Measurements from ENCODE around the gene IFITM5. TPM values are rescaled to one million over a fixed set of nuclear protein-coding genes. Genes with fewer than 3 reads are reported as not detected.

IFITM5 gene
- total RNA-seq, 1 experiment from 2014 or later, result not detected

GRCh38 chr11:340539-341512, 41.5 kb upstream of the IFITM5 start:
- Mint-ChIP-seq H3K9me3 (peaks cover 0 to 2% of the 10 kb centered on the region in 2 experiments; a peak in 2 of 5 replicates), H3K36me3 (ENCODE audit: insufficient read depth in 1 of 3, low read depth in 3 of 3) (no peaks in the 10 kb centered on the region), H3K27ac (peak overlapping the region; percentile 92 to 99 (median 93)), H3K4me1 (peaks cover 34 to 37% of the 10 kb centered on the region in 2 experiments), H3K27me3 (ENCODE audit: low read depth) (no peaks in the 10 kb centered on the region), H3K4me3 (peak overlapping the region; percentile 32 to 71)
- Histone ChIP-seq H2BK5ac (ENCODE audit: insufficient read length, low read length) (no peak overlapping the region), H4K91ac (ENCODE audit: insufficient read length, low read depth, low read length) (no peak overlapping the region), H3K79me1 (ENCODE audit: insufficient read depth, low read depth, low read length, poor library complexity, severe bottlenecking) (no peaks in the 10 kb centered on the region), H3K4me1 (ENCODE audit: insufficient read depth, low read length) (peaks cover 8% of the 10 kb centered on the region), H3K14ac (ENCODE audit: insufficient read depth, low read length) (no peak overlapping the region), H2AK5ac (ENCODE audit: insufficient read length, low read length) (no peak overlapping the region), H3K23ac (ENCODE audit: insufficient read length, low read depth, low read length) (no peak overlapping the region), H3K18ac (ENCODE audit: insufficient read length, low read depth, low read length) (no peak overlapping the region), H2AFZ (ENCODE audit: low read length) (no peak overlapping the region), H2BK15ac (ENCODE audit: low read depth, low read length) (no peak overlapping the region), H3T11ph (ENCODE audit: low read length) (no peak overlapping the region), H3K9ac (ENCODE audit: extremely low read depth, insufficient read length, low read length) (no peak overlapping the region), H4K20me1 (ENCODE audit: control insufficient read depth, insufficient read depth, insufficient read length) (no peaks in the 10 kb centered on the region), H3K4me2 (ENCODE audit: insufficient read depth, insufficient read length, low read length) (peak overlapping the region; percentile 44), H3K56ac (ENCODE audit: insufficient read length, low read depth, low read length) (no peak overlapping the region), H2BK12ac (ENCODE audit: insufficient read length, low read depth, low read length) (no peak overlapping the region), H3K23me2 (ENCODE audit: insufficient read length, low read depth, low read length, poor library complexity, severe bottlenecking) (no peaks in the 10 kb centered on the region), H3K27me3 (ENCODE audit: insufficient read depth, low read length) (no peaks in the 10 kb centered on the region), H4K5ac (ENCODE audit: insufficient read length, low read depth, low read length) (no peak overlapping the region), H2BK120ac (ENCODE audit: low read depth, low read length, poor library complexity, severe bottlenecking) (no peak overlapping the region), H3K79me2 (ENCODE audit: insufficient read depth, low read length) (no peaks in the 10 kb centered on the region; the same call in 1 of the 2 replicates), H2BK20ac (ENCODE audit: low read depth, low read length, poor library complexity, severe bottlenecking) (no peak overlapping the region), H3K9me3 (ENCODE audit: control insufficient read depth, low read depth, low read length) (no peaks in the 10 kb centered on the region), H3K27ac (ENCODE audit: insufficient read length, low read depth, low read length) (peak overlapping the region; percentile 75), H4K8ac (replicated peaks; ENCODE audit: insufficient read length, low read depth, low read length) (no peak overlapping the region), H3K4ac (ENCODE audit: low read depth, low read length) (no peak overlapping the region)
- TF ChIP-seq CTCF (conservative IDR thresholded peaks at IDR 0.05), result no peak
- DNase-seq, result no peak
- WGBS (ENCODE audit: extremely low coverage, insufficient read length, low lambda C conversion rate), result no CpG with 5 or more reads among the region's 5 CpGs
